Measurements from ENCODE around the gene PRRC1. TPM values are rescaled to one million over a fixed set of nuclear protein-coding genes. Genes with fewer than 3 reads are reported as not detected.
A peak's percentile ranks its signal among the peaks of the same experiment; 100 is the strongest.

The PRRC1 gene
- 10 to 100 TPM; 61.7 to 90.3 TPM for total RNA-seq
- polyA plus RNA-seq (2013, experiment 1 of 2) = 45.5 TPM
- polyA plus RNA-seq (2013, experiment 2 of 2) = 46.4 TPM
- long read RNA-seq, experiment 1, full-length matches to known transcripts = 7 of 21 reads
- long read RNA-seq, experiment 1, partial matches to known transcripts = 2 of 21 reads
- long read RNA-seq, experiment 1, other reads (novel, unspliced or antisense) = 12 of 21 reads
- long read RNA-seq, experiment 2, full-length matches to known transcripts = 90 of 116 reads
- long read RNA-seq, experiment 2, partial matches to known transcripts = 6 of 116 reads
- long read RNA-seq, experiment 2, other reads (novel, unspliced or antisense) = 20 of 116 reads
- long read RNA-seq, experiment 3, full-length matches to known transcripts = 44 of 90 reads
- long read RNA-seq, experiment 3, partial matches to known transcripts = 38 of 90 reads
- long read RNA-seq, experiment 3, other reads (novel, unspliced or antisense) = 8 of 90 reads
- long read RNA-seq, experiment 4, full-length matches to known transcripts = 18 of 25 reads
- long read RNA-seq, experiment 4, partial matches to known transcripts = 6 of 25 reads
- long read RNA-seq, experiment 4, other reads (novel, unspliced or antisense) = 1 of 25 reads

- peak within 1 kb of the TSS; percentile 87 for H3K27ac ChIP-seq (ENCODE audit: low read depth, low read length)
- peaks cover 5% of the 10 kb centered on the region for H3K9me3 Mint-ChIP-seq
- H3K27ac Mint-ChIP-seq = peak within 1 kb of the TSS; percentile 94
- peaks cover 32% of the 10 kb centered on the region for H3K9me3 ChIP-seq (ENCODE audit: control insufficient read depth, low read length)
- peak within 1 kb of the TSS; percentile 90 for H3K4me3 Mint-ChIP-seq
- TF ChIP-seq CTCF (conservative IDR thresholded peaks at IDR 0.05) = no peak
- peak within 1 kb of the TSS; percentile 96 for H3K4me3 ChIP-seq (ENCODE audit: low read length)
- H3K9ac ChIP-seq (ENCODE audit: extremely low read depth, low read length, poor library complexity, severe bottlenecking) = peak within 1 kb of the TSS; percentile 93
- peaks cover 13% of the 10 kb centered on the region for H3K4me1 Mint-ChIP-seq
- H3K36me3 Mint-ChIP-seq (ENCODE audit: low read depth) = peaks cover 30% of the 10 kb centered on the region
- WGBS, 2 experiments (ENCODE audit: insufficient coverage in 1 of 2, insufficient read length in 1 of 2) = 0% methylated on average over 24 to 80 of the region's 80 CpGs
- no peaks in the 10 kb centered on the region for H3K4me1 ChIP-seq (ENCODE audit: control insufficient read depth, insufficient read depth, low read length)
- H3K27me3 ChIP-seq (ENCODE audit: control insufficient read depth, insufficient read depth, low read length, poor library complexity, severe bottlenecking) = no peaks in the 10 kb centered on the region
- DNase-seq = peak; percentile 93
- H3K27me3 Mint-ChIP-seq (ENCODE audit: insufficient read depth) = no peaks in the 10 kb centered on the region
- H3K36me3 ChIP-seq (ENCODE audit: control insufficient read depth, insufficient read depth, low read length) = peaks cover 35% of the 10 kb centered on the region
Observed at GRCh38 chr5:127517480-127518318, at the start of gene PRRC1. Gene PRRC1 (plus strand): TSS chr5:127517640. CDS start chr5:127523480, 5,840 bp downstream.

- Histone ChIP-seq H3K4me1 (ENCODE audit: control insufficient read depth, insufficient read depth, low read length) (no peaks in the 10 kb centered on the region), H3K27me3 (ENCODE audit: control insufficient read depth, insufficient read depth, low read length, poor library complexity, severe bottlenecking) (no peaks in the 10 kb centered on the region), H3K4me3 (ENCODE audit: low read length) (no peak overlapping the region), H3K9ac (ENCODE audit: extremely low read depth, low read length, poor library complexity, severe bottlenecking) (no peak overlapping the region), H3K9me3 (ENCODE audit: control insufficient read depth, low read length) (no peaks in the 10 kb centered on the region), H3K27ac (ENCODE audit: low read depth, low read length) (no peak overlapping the region), H3K36me3 (ENCODE audit: control insufficient read depth, insufficient read depth, low read length) (no peaks in the 10 kb centered on the region)
- no peaks in the 10 kb centered on the region for H3K27me3 Mint-ChIP-seq (ENCODE audit: insufficient read depth)
- DNase-seq = no peak
- H3K4me3 Mint-ChIP-seq = no peak overlapping the region
- H3K9me3 Mint-ChIP-seq = no peaks in the 10 kb centered on the region
- no peak overlapping the region for H3K27ac Mint-ChIP-seq
- WGBS, 2 experiments (ENCODE audit: insufficient coverage in 1 of 2, insufficient read length in 1 of 2) = 71 to 94% methylated on average over 1 to 2 of the region's 2 CpGs
- peaks cover 14% of the 10 kb centered on the region for H3K4me1 Mint-ChIP-seq
- no peaks in the 10 kb centered on the region for H3K36me3 Mint-ChIP-seq (ENCODE audit: low read depth)
- TF ChIP-seq CTCF (conservative IDR thresholded peaks at IDR 0.05) = no peak
Observed at GRCh38 chr5:127471211-127471610, 46.2 kb upstream of the PRRC1 start.

- peaks cover 15% of the 10 kb centered on the region for H3K4me1 Mint-ChIP-seq
- Histone ChIP-seq H3K4me1 (ENCODE audit: control insufficient read depth, insufficient read depth, low read length) (no peaks in the 10 kb centered on the region), H3K27me3 (ENCODE audit: control insufficient read depth, insufficient read depth, low read length, poor library complexity, severe bottlenecking) (no peaks in the 10 kb centered on the region), H3K9me3 (ENCODE audit: control insufficient read depth, low read length) (no peaks in the 10 kb centered on the region), H3K4me3 (ENCODE audit: low read length) (no peak overlapping the region), H3K27ac (ENCODE audit: low read depth, low read length) (no peak overlapping the region), H3K36me3 (ENCODE audit: control insufficient read depth, insufficient read depth, low read length) (no peaks in the 10 kb centered on the region), H3K9ac (ENCODE audit: extremely low read depth, low read length, poor library complexity, severe bottlenecking) (no peak overlapping the region)
- no peaks in the 10 kb centered on the region for H3K27me3 Mint-ChIP-seq (ENCODE audit: insufficient read depth)
- no peak overlapping the region for H3K27ac Mint-ChIP-seq
- TF ChIP-seq CTCF (conservative IDR thresholded peaks at IDR 0.05) = no peak
- no peaks in the 10 kb centered on the region for H3K9me3 Mint-ChIP-seq
- no peaks in the 10 kb centered on the region for H3K36me3 Mint-ChIP-seq (ENCODE audit: low read depth)
- DNase-seq = no peak
- 98 to 100% methylated on average over 1 to 2 of the region's 3 CpGs for WGBS, 2 experiments (ENCODE audit: insufficient coverage in 1 of 2, insufficient read length in 1 of 2)
- no peak overlapping the region for H3K4me3 Mint-ChIP-seq
Observed at GRCh38 chr5:127472700-127473099, 44.7 kb upstream of the PRRC1 start.
